Hepatocyte (in vitro differentiated cells): Measurements from ENCODE around the gene ARHGAP6. TPM values are rescaled to one million over a fixed set of nuclear protein-coding genes. Genes with fewer than 3 reads are reported as not detected.

ENCODE experiments used
- DNase-seq: peaks from one replicate; pipeline ENCODE4 v3.0.0-alpha.2; 2016; ENCODE audit warnings: low spot score
- H2AFZ ChIP-seq: fragments of 200-600 bp; sonication (generic); 2 replicates; pipeline ENCODE4 v1.6.0; 2016; ENCODE audit warnings: antibody characterized with exemption, mild to moderate bottlenecking
- H3K27ac ChIP-seq: fragments of 200-600 bp; sonication (generic); 2 replicates; pipeline ENCODE4 v1.5.1; 2016; ENCODE audit warnings: mild to moderate bottlenecking
- H3K27me3 ChIP-seq: fragments of 200-600 bp; sonication (generic); 2 replicates; pipeline ENCODE4 v1.6.1; 2016
- H3K36me3 ChIP-seq: fragments of 200-600 bp; sonication (generic); replicated peaks from 2 replicates; pipeline ENCODE4 v1.5.1; 2016; ENCODE audit warnings: low read depth; ENCODE audit not compliant: insufficient read depth
- H3K4me1 ChIP-seq: fragments of 200-600 bp; sonication (generic); 2 replicates; pipeline ENCODE4 v1.5.1; 2016; ENCODE audit warnings: mild to moderate bottlenecking, moderate library complexity; ENCODE audit not compliant: insufficient read depth
- H3K4me2 ChIP-seq: fragments of 200-600 bp; sonication (generic); 2 replicates; pipeline ENCODE4 v1.6.0; 2016
- H3K4me3 ChIP-seq: fragments of 200-600 bp; sonication (generic); 2 replicates; pipeline ENCODE4 v1.5.1; 2016; ENCODE audit warnings: mild to moderate bottlenecking
- H3K79me2 ChIP-seq: fragments of 200-600 bp; sonication (generic); 2 replicates; pipeline ENCODE4 v1.6.0; 2017; ENCODE audit warnings: mild to moderate bottlenecking
- H3K9me2 ChIP-seq: fragments of 200-600 bp; sonication (generic); replicated peaks from 2 replicates; pipeline ENCODE4 v1.6.0; 2017; ENCODE audit warnings: mild to moderate bottlenecking; ENCODE audit not compliant: insufficient read depth
- H3K9me3 ChIP-seq: fragments of 200-600 bp; sonication (generic); 2 replicates; pipeline ENCODE4 v1.5.1; 2016; ENCODE audit warnings: low read depth, mild to moderate bottlenecking
- H4K20me1 ChIP-seq: fragments of 200-600 bp; sonication (generic); 2 replicates; pipeline ENCODE4 v1.6.0; 2016; ENCODE audit warnings: mild to moderate bottlenecking; ENCODE audit not compliant: insufficient read depth, poor library complexity, severe bottlenecking
- CTCF ChIP-seq: fragments of 200-600 bp; sonication (generic); IDR thresholded peaks from 2 replicates; pipeline ENCODE4 v1.5.1; 2016; ENCODE audit warnings: antibody characterized with exemption, mild to moderate bottlenecking; ENCODE audit not compliant: poor library complexity
- EZH2 ChIP-seq: fragments of 200-600 bp; sonication (generic); IDR thresholded peaks from 2 replicates; pipeline ENCODE4 v1.6.1; 2016; ENCODE audit warnings: antibody characterized with exemption, mild to moderate bottlenecking, borderline replicate concordance
- EZH2phosphoT487 ChIP-seq: fragments of 200-600 bp; sonication (generic); IDR thresholded peaks from one replicate; pipeline ENCODE4 v1.6.1; 2018; ENCODE audit warnings: antibody characterized with exemption, mild to moderate bottlenecking, low read depth, moderate library complexity; ENCODE audit not compliant: unreplicated experiment, severe bottlenecking
- WGBS: methylation state at CpG from one replicate; pipeline ENCODE4 v1.1.6; 2016; ENCODE audit warnings: low lambda C conversion rate; ENCODE audit errors: missing lambda C conversion rate; 5-methylcytosine and 5-hydroxymethylcytosine counted together
- polyA plus RNA-seq: library from polyadenylated mRNA; unstranded; fragments of >200 nt; fragmentation: Nextera tagmentation; extraction: Ambion mirVana; gene quantifications from 2 replicates; pipeline ENCODE4 v1.2.1, GENCODE V29; 2016
- total RNA-seq: library from RNA; depleted of rRNA; stranded (reverse); fragments of >200 nt; gene quantifications from 2 replicates; pipeline ENCODE4 v1.2.3, GENCODE V29; 2014

Gene ARHGAP6
- total and polyA plus RNA-seq, 2 experiments from 2014 or later = 4.9 to 6.9 TPM

GRCh38 chrX:11210415-11210801 is 455.3 kb downstream of the ARHGAP6 start:
- H3K27me3 ChIP-seq = no peaks in the 10 kb centered on the region
- 49% methylated on average over 4 of the region's 4 CpGs for WGBS
- TF ChIP-seq CTCF = no peak
- TF ChIP-seq EZH2phosphoT487 = no peak
- TF ChIP-seq EZH2 = no peak
- H3K4me3 ChIP-seq = no peak overlapping the region
- no peaks in the 10 kb centered on the region for H3K4me1 ChIP-seq
- DNase-seq = no peak
- H4K20me1 ChIP-seq = no peaks in the 10 kb centered on the region
- H3K9me3 ChIP-seq = no peaks in the 10 kb centered on the region
- no peaks in the 10 kb centered on the region for H3K9me2 ChIP-seq
- no peak overlapping the region for H2AFZ ChIP-seq
- H3K36me3 ChIP-seq = no peaks in the 10 kb centered on the region
- no peak overlapping the region for H3K4me2 ChIP-seq
- H3K79me2 ChIP-seq = no peaks in the 10 kb centered on the region
- H3K27ac ChIP-seq = no peak overlapping the region

- Histone ChIP-seq H2AFZ (no peak overlapping the region), H3K79me2 (no peaks in the 10 kb centered on the region), H3K4me3 (no peak overlapping the region), H3K4me1 (no peaks in the 10 kb centered on the region), H3K27me3 (no peaks in the 10 kb centered on the region), H3K27ac (no peak overlapping the region), H4K20me1 (no peaks in the 10 kb centered on the region), H3K9me2 (no peaks in the 10 kb centered on the region), H3K36me3 (no peaks in the 10 kb centered on the region), H3K9me3 (no peaks in the 10 kb centered on the region), H3K4me2 (no peak overlapping the region)
- no peak for DNase-seq
- TF ChIP-seq EZH2 (no peak), EZH2phosphoT487 (no peak), CTCF (no peak)
- WGBS = 78% methylated on average over 2 of the region's 2 CpGs
Measured at GRCh38 chrX:11209798-11210414, 455.8 kb downstream of the ARHGAP6 start.

GRCh38 chrX:11206716-11207115 is 459.0 kb downstream of the ARHGAP6 start:
- H3K36me3 ChIP-seq = no peaks in the 10 kb centered on the region

More at GRCh38 chrX:11206716-11207115, 459.0 kb downstream of the ARHGAP6 start:
- no peak for DNase-seq
- TF ChIP-seq CTCF (no peak), EZH2 (no peak), EZH2phosphoT487 (no peak)
- H3K4me3 ChIP-seq = no peak overlapping the region
- WGBS = 48% methylated on average over 1 of the region's 1 CpG
- no peaks in the 10 kb centered on the region for H4K20me1 ChIP-seq
- no peaks in the 10 kb centered on the region for H3K9me3 ChIP-seq
- no peaks in the 10 kb centered on the region for H3K4me1 ChIP-seq
- H3K4me2 ChIP-seq = no peak overlapping the region
- no peaks in the 10 kb centered on the region for H3K27me3 ChIP-seq
- H3K79me2 ChIP-seq = no peaks in the 10 kb centered on the region
- H3K27ac ChIP-seq = no peak overlapping the region
- no peak overlapping the region for H2AFZ ChIP-seq
- no peaks in the 10 kb centered on the region for H3K9me2 ChIP-seq
